ENCODE results near the gene ARPC2. TPM values are rescaled to one million over a fixed set of nuclear protein-coding genes. Genes with fewer than 3 reads are reported as not detected.
"Not testable (repeated sequence)": the region's sequence is repeated elsewhere in the genome, so short reads cannot be mapped to it uniquely, and the experiment has no call there.

ARPC2 gene
- total RNA-seq, 1 experiment from 2014 or later: 187 TPM

GRCh38 chr2:218169757-218170546, 47.0 kb upstream of the ARPC2 start:
- TF ChIP-seq SRF (IDR thresholded peaks at IDR 0.05; ENCODE audit: low read depth) (peak; percentile 32; the same call in 1 of the 2 replicates), YY1 (IDR thresholded peaks at IDR 0.05; ENCODE audit: extremely low read depth, insufficient replicate concordance, low read depth, low read length) (no peak)
- POLR2A ChIA-PET: no interaction called here

GRCh38 chr2:218171744-218172143, 45.2 kb upstream of the ARPC2 start:
- ATAC-seq; H3K79me2 ChIP-seq (ENCODE audit: insufficient read depth, low read length); H3K27ac ChIP-seq (ENCODE audit: low read depth, low read length); H3K9me2 ChIP-seq (ENCODE audit: insufficient read depth); H3K27me3 ChIP-seq (ENCODE audit: insufficient read depth, low read length); CTCF ChIA-PET; H3K9ac ChIP-seq (ENCODE audit: low read length); H3K4me2 ChIP-seq (ENCODE audit: low read length); H3K36me3 ChIP-seq (ENCODE audit: control insufficient read depth in 1 of 2, insufficient read depth in 2 of 2, low read length in 2 of 2); H3K4me1 ChIP-seq (ENCODE audit: control insufficient read depth in 1 of 2, insufficient read depth in 2 of 2, low read length in 2 of 2); H3K9me3 ChIP-seq (ENCODE audit: control insufficient read depth in 1 of 2, insufficient read depth in 1 of 2, low read depth in 1 of 2, low read length in 2 of 2); intact Hi-C loops (cut with micrococcal nuclease); POLR2A ChIA-PET; DNase-seq (ENCODE audit: low read depth, low spot score); H2AFZ ChIP-seq (ENCODE audit: low read depth, low read length, poor library complexity, severe bottlenecking); H4K20me1 ChIP-seq (ENCODE audit: insufficient read depth); BruUV-seq (replicated peaks); RAD21 ChIA-PET (ENCODE audit: low non-redundant PET in 1 of 2, low total read pairs in 2 of 2, uncharacterized antibody in 2 of 2, unreplicated experiment in 2 of 2); H3K4me3 ChIP-seq (replicated peaks in 1 of 2; ENCODE audit: low read depth in 1 of 2, low read length in 2 of 2): not testable (repeated sequence)

More at GRCh38 chr2:218169757-218170546, 47.0 kb upstream of the ARPC2 start:
- ChIA-PET CTCF (no interaction called here), RAD21 (ENCODE audit: low non-redundant PET in 1 of 2, low total read pairs in 2 of 2, uncharacterized antibody in 2 of 2, unreplicated experiment in 2 of 2) (no interaction called here)
- ATAC-seq: no peak
- Histone ChIP-seq H3K79me2 (ENCODE audit: insufficient read depth, low read length) (no peaks in the 10 kb centered on the region), H3K9ac (ENCODE audit: low read length) (no peak overlapping the region), H4K20me1 (ENCODE audit: insufficient read depth) (no peaks in the 10 kb centered on the region), H3K36me3 (ENCODE audit: control insufficient read depth in 1 of 2, insufficient read depth in 2 of 2, low read length in 2 of 2) (no peaks in the 10 kb centered on the region), H3K9me2 (ENCODE audit: insufficient read depth) (no peaks in the 10 kb centered on the region), H3K9me3 (ENCODE audit: control insufficient read depth in 1 of 2, insufficient read depth in 1 of 2, low read depth in 1 of 2, low read length in 2 of 2) (no peaks in the 10 kb centered on the region), H2AFZ (ENCODE audit: low read depth, low read length, poor library complexity, severe bottlenecking) (no peak overlapping the region), H3K27ac (ENCODE audit: low read depth, low read length) (no peak overlapping the region), H3K4me3 (replicated peaks in 1 of 2; ENCODE audit: low read depth in 1 of 2, low read length in 2 of 2) (no peak overlapping the region), H3K4me2 (ENCODE audit: low read length) (no peak overlapping the region), H3K27me3 (ENCODE audit: insufficient read depth, low read length) (no peaks in the 10 kb centered on the region), H3K4me1 (ENCODE audit: control insufficient read depth in 1 of 2, insufficient read depth in 2 of 2, low read length in 2 of 2) (peaks cover 6 to 9% of the 10 kb centered on the region in 2 experiments; a peak in 3 of 4 replicates)
- DNase-seq (ENCODE audit: low read depth, low spot score): no peak
- intact Hi-C loops (cut with micrococcal nuclease): no loop called here
- BruUV-seq (replicated peaks): no TSS peak

Measured in HCT116 (cell line).